ENCODE data around the gene RO60.

The RO60 gene

DNA sequence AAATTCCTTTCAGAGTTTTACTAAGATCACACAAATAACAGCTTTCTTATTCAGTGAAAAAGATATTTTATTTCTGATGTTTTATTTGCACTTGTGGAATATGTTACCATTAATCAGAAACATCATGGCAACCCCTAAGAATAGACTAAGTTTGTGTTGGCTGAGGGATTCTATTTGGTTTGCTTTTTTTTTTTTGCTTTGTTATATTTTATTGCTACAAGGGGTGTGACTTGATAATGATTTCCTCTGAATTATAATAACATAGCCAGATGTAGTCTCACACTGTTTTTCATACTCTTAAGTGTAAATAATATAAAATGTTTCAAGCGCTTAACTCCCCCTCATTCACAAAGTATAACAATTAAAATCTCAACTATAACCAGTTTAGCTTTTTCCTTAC, 25.9 kb downstream of the RO60 start:
- DNase-seq (ENCODE audit: low read depth in 1 of 2, low spot score in 1 of 2), result no peak
- Histone ChIP-seq H3K27ac (replicated peaks) (no peak overlapping the region), H3K27me3 (ENCODE audit: insufficient read depth, poor library complexity, severe bottlenecking) (no peaks in the 10 kb centered on the region), H3K4me3 (replicated peaks; ENCODE audit: insufficient read depth, low read length) (no peak overlapping the region)
- TF ChIP-seq POLR2AphosphoS5 (IDR thresholded peaks at IDR 0.05; ENCODE audit: low read depth), result no peak
- no peak for TF ChIP-seq SPI1 (IDR thresholded peaks at IDR 0.05; ENCODE audit: borderline replicate concordance, low read depth)
- TF ChIP-seq, protein P1, sequence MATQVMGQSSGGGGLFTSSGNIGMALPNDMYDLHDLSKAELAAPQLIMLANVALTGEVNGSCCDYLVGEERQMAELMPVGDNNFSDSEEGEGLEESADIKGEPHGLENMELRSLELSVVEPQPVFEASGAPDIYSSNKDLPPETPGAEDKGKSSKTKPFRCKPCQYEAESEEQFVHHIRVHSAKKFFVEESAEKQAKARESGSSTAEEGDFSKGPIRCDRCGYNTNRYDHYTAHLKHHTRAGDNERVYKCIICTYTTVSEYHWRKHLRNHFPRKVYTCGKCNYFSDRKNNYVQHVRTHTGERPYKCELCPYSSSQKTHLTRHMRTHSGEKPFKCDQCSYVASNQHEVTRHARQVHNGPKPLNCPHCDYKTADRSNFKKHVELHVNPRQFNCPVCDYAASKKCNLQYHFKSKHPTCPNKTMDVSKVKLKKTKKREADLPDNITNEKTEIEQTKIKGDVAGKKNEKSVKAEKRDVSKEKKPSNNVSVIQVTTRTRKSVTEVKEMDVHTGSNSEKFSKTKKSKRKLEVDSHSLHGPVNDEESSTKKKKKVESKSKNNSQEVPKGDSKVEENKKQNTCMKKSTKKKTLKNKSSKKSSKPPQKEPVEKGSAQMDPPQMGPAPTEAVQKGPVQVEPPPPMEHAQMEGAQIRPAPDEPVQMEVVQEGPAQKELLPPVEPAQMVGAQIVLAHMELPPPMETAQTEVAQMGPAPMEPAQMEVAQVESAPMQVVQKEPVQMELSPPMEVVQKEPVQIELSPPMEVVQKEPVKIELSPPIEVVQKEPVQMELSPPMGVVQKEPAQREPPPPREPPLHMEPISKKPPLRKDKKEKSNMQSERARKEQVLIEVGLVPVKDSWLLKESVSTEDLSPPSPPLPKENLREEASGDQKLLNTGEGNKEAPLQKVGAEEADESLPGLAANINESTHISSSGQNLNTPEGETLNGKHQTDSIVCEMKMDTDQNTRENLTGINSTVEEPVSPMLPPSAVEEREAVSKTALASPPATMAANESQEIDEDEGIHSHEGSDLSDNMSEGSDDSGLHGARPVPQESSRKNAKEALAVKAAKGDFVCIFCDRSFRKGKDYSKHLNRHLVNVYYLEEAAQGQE (IDR thresholded peaks at IDR 0.05; ENCODE audit: insufficient replicate concordance, low read depth), result no peak
- TF ChIP-seq, protein P2, sequence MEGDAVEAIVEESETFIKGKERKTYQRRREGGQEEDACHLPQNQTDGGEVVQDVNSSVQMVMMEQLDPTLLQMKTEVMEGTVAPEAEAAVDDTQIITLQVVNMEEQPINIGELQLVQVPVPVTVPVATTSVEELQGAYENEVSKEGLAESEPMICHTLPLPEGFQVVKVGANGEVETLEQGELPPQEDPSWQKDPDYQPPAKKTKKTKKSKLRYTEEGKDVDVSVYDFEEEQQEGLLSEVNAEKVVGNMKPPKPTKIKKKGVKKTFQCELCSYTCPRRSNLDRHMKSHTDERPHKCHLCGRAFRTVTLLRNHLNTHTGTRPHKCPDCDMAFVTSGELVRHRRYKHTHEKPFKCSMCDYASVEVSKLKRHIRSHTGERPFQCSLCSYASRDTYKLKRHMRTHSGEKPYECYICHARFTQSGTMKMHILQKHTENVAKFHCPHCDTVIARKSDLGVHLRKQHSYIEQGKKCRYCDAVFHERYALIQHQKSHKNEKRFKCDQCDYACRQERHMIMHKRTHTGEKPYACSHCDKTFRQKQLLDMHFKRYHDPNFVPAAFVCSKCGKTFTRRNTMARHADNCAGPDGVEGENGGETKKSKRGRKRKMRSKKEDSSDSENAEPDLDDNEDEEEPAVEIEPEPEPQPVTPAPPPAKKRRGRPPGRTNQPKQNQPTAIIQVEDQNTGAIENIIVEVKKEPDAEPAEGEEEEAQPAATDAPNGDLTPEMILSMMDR (IDR thresholded peaks at IDR 0.05; ENCODE audit: insufficient read depth, low read length), result no peak
- no peak for TF ChIP-seq GABPA (IDR thresholded peaks at IDR 0.05; ENCODE audit: low read depth)

DNA sequence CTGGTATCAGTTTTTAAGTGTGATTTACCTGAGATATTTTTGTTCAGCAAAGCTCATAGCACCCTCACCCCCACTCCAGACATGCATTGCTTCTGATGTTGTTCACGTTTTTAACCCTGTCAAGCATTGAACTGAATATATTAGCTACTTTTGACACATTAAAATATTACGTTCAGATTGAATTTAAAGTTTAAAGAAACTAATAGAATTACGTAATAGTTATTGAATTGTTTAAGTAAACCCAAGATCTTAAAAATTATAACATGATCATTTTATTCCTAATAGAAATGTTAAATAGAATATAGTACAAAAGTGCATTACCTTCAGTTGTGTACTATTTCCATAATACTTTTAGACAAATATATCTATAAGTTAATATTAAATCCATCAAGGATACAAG, 26.9 kb downstream of the RO60 start:
- no peak overlapping the region for H3K27ac ChIP-seq (replicated peaks)
- no peak overlapping the region for H3K4me3 ChIP-seq (replicated peaks; ENCODE audit: insufficient read depth, low read length)
- TF ChIP-seq SPI1 (IDR thresholded peaks at IDR 0.05; ENCODE audit: borderline replicate concordance, low read depth), result no peak
- TF ChIP-seq GABPA (IDR thresholded peaks at IDR 0.05; ENCODE audit: low read depth), result no peak
- TF ChIP-seq, protein P1 (IDR thresholded peaks at IDR 0.05; ENCODE audit: insufficient replicate concordance, low read depth), result no peak
- TF ChIP-seq, protein P2 (IDR thresholded peaks at IDR 0.05; ENCODE audit: insufficient read depth, low read length), result no peak
- no peak for TF ChIP-seq POLR2AphosphoS5 (IDR thresholded peaks at IDR 0.05; ENCODE audit: low read depth)
- no peaks in the 10 kb centered on the region for H3K27me3 ChIP-seq (ENCODE audit: insufficient read depth, poor library complexity, severe bottlenecking)
- DNase-seq (ENCODE audit: low read depth in 1 of 2, low spot score in 1 of 2), result no peak

DNA sequence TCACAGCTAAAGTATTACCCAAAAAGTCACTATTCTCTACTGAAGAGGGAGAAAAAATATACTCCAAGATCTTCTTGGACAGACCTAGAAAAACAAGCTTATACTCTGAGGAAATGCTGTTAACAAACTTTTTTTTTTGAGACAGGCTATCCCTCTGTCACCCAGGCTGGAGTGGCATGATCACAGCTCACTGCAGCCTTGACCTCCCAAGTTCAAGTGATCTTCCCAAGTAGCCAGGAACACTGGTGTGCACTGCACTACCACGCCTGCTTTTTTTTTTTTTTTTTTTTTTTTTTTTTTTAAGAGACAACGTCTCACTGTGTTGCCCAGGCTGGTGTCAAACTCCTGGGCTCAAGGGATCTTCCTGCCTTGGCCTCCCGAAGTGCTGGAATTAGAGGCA, 28.5 kb downstream of the RO60 start:
- no peak overlapping the region for H3K4me3 ChIP-seq (replicated peaks; ENCODE audit: insufficient read depth, low read length)
- H3K27ac ChIP-seq (replicated peaks), result no peak overlapping the region
- no peak for DNase-seq (ENCODE audit: low read depth in 1 of 2, low spot score in 1 of 2)
- no peak for TF ChIP-seq SPI1 (IDR thresholded peaks at IDR 0.05; ENCODE audit: borderline replicate concordance, low read depth)
- TF ChIP-seq, protein P1 (IDR thresholded peaks at IDR 0.05; ENCODE audit: insufficient replicate concordance, low read depth), result no peak
- no peak for TF ChIP-seq GABPA (IDR thresholded peaks at IDR 0.05; ENCODE audit: low read depth)
- TF ChIP-seq POLR2AphosphoS5 (IDR thresholded peaks at IDR 0.05; ENCODE audit: low read depth), result no peak
- TF ChIP-seq, protein P2 (IDR thresholded peaks at IDR 0.05; ENCODE audit: insufficient read depth, low read length), result no peak
- H3K27me3 ChIP-seq (ENCODE audit: insufficient read depth, poor library complexity, severe bottlenecking), result no peaks in the 10 kb centered on the region
